GM18502 (cell line): ENCODE results near the gene PKP1.

ENCODE experiments used
- ATAC-seq: cut with Tn5 transposase; IDR thresholded peaks from one replicate; pipeline ENCODE4 v1.9.1; 2021; ENCODE audit warnings: mild to moderate bottlenecking; ENCODE audit not compliant: unreplicated experiment, poor library complexity

The PKP1 gene

GRCh38 chr1:201325678-201326060, 42.4 kb downstream of the PKP1 start:
- no peak for ATAC-seq

- ATAC-seq = no peak
Observed at GRCh38 chr1:201326710-201327109, 43.4 kb downstream of the PKP1 start.

- no peak for ATAC-seq
Observed at GRCh38 chr1:201327687-201328240, 44.5 kb downstream of the PKP1 start.

GRCh38 chr1:201328576-201328975, 45.3 kb downstream of the PKP1 start:
- ATAC-seq = no peak

- no peak for ATAC-seq
Observed at GRCh38 chr1:201329286-201329685, 46.0 kb downstream of the PKP1 start.

GRCh38 chr1:201329801-201330200, 46.5 kb downstream of the PKP1 start:
- no peak for ATAC-seq

- no peak for ATAC-seq
Observed at GRCh38 chr1:201330541-201330940, 47.2 kb downstream of the PKP1 start.

GRCh38 chr1:201331166-201331565, 47.9 kb downstream of the PKP1 start:
- ATAC-seq = no peak

GRCh38 chr1:201332021-201332420, 48.7 kb downstream of the PKP1 start:
- ATAC-seq = no peak

- ATAC-seq = no peak
Observed at GRCh38 chr1:201332616-201333335, 49.5 kb downstream of the PKP1 start.

- ATAC-seq = no peak
Observed at GRCh38 chr1:201334325-201335173, 51.2 kb downstream of the PKP1 start.

- no peak for ATAC-seq
Observed at GRCh38 chr1:201335174-201335870, 52.0 kb downstream of the PKP1 start.

GRCh38 chr1:201335901-201336300, 52.6 kb downstream of the PKP1 start:
- ATAC-seq = no peak

GRCh38 chr1:201336711-201337450, 53.6 kb downstream of the PKP1 start:
- ATAC-seq = no peak

GRCh38 chr1:201341377-201341776, 58.1 kb downstream of the PKP1 start:
- ATAC-seq = no peak

- ATAC-seq = no peak
Observed at GRCh38 chr1:201344206-201345080, 61.1 kb downstream of the PKP1 start.

- no peak for ATAC-seq
Observed at GRCh38 chr1:201345081-201345355, 61.7 kb downstream of the PKP1 start.

- no peak for ATAC-seq
Observed at GRCh38 chr1:201346337-201346939, 63.1 kb downstream of the PKP1 start.

GRCh38 chr1:201346987-201347386, 63.7 kb downstream of the PKP1 start:
- no peak for ATAC-seq
